Activated CD8-positive, alpha-beta memory T cell treated with anti-CD3 and anti-CD28 coated beads for 48 hours (primary cell): ENCODE measurements around the gene CREBL2.
"Not testable (repeated sequence)": the region's sequence is repeated elsewhere in the genome, so short reads cannot be mapped to it uniquely, and the experiment has no call there.

Experiments used
- DNase-seq, 3 experiments: peaks; one replicate each; pipeline ENCODE4 v3.0.0-alpha.2; 2020; ENCODE audit warnings: low read depth in 2 of 3, low spot score in 2 of 3

CREBL2 gene

DNA sequence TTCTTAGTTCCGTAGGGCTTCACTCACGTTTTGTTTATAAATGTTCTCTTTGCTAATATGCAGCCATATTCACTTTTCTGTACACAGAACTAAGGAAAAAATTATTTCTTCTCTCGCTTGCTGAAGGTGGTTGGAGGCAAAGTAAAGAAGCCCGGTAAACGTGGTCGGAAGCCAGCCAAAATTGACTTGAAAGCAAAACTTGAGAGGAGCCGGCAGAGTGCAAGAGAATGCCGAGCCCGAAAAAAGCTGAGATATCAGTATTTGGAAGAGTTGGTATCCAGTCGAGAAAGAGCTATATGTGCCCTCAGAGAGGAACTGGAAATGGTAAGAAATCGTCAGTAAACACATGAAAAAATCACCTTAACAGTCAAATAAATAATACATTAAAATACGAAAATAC lies 24.0 kb downstream of the CREBL2 start:
- DNase-seq: no peak

DNA sequence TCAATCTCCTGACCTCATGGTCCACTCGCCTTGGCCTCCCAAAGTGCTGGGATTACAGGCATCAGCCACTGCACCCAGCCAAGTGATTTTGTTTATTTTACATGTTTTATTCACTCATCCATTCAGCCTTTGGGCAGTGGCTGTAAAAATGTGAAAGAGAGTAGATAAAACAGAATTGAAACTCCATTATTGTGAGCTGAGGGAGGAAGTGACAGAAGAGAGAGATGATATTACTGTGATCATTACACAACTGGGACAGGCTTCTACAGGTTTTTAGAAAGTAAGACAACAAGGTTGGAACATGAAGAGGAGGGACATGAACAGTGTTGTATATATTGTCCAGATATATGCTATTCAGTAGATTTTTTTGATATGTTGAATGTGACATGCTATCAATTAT lies 25.0 kb downstream of the CREBL2 start:
- no peak for DNase-seq

DNA sequence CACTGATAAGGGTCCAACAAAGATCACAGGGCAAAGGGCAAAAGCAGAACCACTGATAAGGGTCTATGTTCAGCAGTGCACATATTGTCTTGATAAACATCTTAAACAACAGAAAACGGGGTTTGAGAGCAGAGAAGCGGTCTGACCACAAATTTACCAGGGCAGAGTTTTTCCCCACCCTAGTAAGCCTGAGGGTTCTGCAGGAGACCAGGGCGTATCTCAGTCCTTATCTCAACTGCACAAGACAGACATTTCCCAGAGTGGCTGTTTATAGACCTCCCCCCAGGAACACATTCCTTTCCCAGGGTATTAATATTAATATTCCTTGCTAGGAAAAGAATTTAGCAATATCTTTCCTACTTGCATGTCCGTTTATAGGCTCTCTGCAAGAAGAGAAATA lies 28.3 kb downstream of the CREBL2 start:
- not testable (repeated sequence) for DNase-seq

DNA sequence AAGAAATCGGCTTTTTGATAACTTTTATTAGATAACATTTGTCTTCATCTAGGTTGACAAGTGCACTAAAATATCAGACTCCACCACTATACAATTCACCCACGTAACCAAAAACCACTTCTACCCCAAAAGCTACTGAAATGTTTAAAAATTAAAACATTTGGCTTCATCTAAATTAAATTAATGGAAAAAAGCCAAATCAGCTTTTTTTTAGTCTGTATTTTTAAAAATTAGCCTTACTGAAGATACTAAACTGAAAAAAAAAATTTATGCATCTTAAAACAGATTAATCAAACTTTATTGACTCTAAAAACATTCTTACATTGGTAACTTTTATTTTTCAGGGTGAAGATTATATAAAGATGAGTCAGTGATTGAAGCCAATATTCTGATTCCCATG lies 30.0 kb downstream of the CREBL2 start:
- no peak for DNase-seq

DNA sequence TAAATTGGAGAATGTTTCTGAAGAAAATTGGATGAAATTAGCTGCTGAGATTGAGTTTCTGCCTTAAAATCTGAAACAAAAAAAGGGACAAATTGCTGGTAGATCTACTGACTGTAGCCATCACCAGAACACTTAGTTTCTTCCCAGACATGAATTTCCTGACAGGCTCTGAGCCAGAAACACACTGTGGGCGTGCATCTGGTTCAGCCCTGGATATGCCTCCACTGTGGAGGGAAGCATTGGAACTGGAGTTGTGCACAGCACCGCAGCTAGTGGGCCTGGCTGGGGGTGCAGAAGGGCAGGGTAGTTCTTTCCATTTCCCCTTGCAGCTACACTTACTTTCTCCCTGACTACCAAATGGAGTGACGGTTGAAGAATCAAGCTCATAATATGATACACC lies 31.2 kb downstream of the CREBL2 start:
- no peak for DNase-seq

DNA sequence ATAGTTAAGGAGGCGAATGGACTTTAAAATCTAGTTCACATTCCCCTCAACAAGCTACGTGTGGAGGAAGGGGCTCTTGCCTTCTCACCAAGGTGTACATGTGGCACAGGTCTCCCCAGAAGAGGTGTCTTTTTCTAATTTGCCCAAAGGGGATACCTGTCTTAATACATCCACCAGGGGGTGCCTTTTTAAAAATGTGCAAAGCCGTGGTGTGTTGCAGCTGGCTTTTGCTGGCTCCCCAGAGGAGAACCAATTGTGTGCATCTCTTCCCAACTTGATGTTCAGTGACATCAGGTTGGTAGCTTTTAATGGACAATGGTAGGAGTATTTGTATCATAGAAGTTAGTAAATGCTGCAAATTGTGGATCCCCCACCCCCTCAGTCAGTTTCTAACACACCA lies 33.8 kb downstream of the CREBL2 start:
- DNase-seq: no peak

DNA sequence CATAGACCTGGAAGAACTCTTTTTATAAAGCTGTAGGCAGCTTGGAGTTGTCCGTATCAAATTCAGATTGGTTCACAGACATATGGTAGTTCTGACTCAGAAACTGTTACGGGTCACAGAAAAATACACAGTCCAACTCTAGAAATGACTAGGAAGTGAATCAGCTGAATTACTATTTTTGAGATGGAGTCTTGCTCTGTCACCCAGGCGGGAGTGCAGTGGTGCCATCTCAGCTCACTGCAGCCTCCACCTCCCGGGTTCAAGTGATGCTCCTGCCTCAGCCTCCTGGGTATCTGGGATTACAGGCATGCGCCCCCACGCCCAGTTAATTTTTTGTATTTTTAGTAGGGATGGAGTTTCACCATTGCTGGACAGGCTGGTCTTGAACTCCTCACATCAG lies 34.3 kb downstream of the CREBL2 start:
- DNase-seq: not testable (repeated sequence)

DNA sequence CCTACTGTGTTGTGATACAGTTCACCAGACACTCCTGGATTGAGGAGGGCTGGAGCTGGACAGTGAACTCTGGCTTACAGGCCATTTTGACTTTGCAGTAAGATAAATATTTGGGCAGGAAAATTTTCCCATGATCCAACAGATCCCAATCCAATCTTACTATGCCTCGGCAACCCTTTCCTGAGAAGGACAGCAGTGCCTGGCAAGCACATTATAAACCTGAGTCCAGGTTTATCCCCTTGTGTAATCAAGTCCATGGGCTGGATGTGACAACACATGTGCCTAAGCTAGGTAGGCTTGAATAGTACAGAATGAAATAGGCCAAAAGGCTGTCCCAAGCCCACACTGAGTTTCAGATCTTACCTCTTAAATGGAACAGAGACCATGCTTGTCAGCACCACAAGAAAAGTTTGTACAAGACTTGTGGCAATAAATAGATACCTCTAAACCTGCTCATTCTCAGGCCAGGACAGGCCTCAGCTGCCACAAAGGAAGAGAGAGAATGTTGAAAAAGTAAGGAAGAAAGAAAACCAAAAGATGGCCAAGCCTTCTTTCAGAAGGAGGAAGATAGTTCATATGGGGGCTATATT lies 34.9 kb downstream of the CREBL2 start:
- no peak for DNase-seq

DNA sequence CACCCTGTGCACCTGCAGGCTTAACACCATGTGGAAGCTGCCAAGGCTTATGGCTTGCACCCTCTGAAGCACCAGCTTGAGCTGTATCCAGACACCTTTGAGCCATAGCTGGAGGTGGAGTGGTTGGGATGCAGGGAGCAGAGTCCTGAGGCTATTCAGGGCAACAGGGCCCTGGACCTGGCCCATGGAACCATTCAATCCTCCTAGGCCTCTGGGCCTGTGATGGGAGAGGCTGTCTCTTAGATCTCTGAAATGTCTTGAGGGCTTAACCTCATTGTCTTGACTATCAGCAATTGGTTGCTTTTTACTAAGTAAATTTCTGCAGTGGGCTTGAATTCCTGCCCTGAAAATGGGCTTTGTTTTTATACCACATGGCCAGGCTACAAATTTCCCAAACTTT lies 36.6 kb downstream of the CREBL2 start:
- no peak for DNase-seq

DNA sequence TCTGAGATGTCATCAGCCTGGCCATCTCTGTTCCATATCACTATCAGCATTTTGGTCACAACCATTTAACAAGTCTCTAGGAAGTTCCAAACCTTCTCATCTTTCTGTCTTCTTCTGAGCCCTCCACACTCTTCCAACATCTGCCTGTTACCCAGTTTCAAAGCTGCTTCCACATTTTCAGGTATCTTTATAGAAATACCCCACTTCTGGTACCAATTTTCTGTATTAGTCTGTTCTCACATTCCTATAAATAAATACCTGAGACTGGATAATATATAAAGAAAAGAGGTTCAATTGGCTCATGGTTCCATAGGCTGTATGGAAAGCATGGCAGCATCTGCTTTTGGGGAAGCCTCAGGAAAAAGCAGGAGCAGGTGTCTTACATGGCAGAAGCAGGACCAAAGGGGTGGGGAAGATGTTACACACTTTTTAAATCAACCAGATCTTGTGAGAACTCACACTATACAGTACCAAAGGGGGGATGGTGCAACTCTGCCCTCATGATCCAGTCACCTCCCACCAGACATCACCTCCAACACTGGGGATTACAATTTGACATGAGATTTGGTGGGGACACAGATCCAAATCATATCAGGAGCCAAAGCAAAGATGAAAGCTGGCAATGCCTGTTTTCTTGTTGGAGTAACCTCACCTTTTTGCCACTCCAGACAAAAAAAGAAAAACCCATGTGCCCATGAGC lies 37.4 kb downstream of the CREBL2 start:
- DNase-seq: no peak

DNA sequence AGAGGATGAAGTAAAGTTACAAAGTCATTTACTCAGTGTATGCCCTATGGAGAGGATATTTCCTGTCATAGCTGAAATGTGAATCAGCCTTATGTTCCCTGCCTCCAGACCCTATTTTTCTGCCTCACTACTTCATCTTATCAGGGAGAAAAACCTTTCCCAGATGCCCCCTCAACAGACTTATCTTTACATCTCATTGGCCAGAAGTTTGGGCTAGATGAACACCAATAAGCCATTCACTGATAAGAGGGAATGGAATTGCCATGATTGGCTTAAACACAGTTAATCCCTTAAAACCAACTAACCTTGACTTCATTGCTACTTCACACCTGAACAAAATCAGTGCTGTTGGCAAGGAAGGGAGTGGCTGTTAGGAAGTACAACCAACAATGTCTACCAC lies 40.1 kb downstream of the CREBL2 start:
- DNase-seq: no peak

DNA sequence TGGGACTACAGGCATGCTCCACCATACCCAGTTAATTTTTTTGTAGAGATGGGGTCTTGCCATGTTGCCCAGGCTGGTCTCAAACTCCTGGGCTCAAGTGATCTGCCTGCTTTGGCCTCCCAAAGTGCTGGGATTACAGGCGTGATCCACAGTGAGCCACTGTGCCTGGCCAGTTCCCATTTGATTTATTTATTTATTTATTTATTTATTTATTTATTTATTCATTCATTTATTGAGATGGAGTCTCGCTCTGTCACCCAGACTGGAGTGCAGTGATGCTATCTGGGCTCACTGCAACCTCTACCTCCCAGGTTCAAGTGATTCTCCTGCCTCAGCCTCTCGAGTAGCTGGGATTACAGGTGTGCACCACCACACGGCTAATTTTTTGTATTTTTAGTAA lies 41.0 kb downstream of the CREBL2 start:
- DNase-seq: not testable (repeated sequence)

DNA sequence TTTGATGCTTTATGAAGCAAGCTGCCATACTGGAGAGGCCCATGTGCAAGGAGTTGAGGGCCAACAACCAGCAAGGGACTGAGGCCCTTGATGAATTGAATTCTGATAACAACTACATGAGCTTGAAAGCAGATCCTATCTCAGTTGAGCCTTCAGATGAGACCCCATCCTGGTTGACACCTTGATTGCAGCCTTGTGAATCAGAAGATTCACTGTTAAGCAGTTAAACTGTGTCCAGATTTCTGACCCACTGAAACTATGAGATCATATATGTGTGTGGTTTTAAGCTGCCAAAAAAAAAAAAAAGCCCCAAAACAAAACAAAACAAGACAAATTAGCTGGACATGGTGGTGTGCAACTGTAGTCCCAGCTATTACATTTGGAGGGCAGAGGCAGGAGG lies 42.2 kb downstream of the CREBL2 start:
- no peak for DNase-seq

DNA sequence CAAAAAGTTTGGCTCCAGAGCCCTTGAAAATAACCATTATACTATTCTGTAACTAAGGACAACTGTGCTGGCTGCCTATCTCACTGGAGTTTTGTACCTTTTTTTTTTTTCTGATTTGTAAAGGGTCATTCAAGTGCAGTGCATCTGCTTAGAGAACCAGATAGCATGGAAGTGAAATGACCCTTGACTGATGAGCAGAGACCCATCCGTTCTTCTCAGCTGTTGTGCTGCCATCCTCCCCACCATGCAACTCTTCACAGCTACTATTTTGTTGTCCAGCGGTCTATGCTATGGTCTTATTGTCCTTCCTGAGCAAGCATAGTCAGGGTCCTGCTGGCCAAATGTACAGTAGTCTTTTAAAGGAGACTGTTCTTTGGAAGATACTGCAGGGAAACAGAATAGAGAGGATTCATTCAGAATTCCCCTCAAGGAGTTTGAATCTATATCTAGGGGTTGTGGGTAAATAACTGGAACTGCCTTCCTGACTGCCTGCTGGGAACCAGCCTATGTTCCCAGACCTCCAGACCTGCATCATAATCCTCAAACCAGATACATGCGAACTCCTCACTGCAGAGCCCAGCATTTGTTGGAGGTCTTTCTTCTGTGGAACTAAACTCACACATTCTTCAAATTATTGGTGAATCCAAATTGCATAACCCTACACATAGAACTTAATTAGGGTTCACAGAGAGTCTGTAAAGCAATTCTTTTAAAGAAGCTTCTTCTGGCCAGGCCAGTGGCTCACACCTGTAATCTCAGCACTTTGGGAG lies 43.2 kb downstream of the CREBL2 start:
- no peak for DNase-seq

DNA sequence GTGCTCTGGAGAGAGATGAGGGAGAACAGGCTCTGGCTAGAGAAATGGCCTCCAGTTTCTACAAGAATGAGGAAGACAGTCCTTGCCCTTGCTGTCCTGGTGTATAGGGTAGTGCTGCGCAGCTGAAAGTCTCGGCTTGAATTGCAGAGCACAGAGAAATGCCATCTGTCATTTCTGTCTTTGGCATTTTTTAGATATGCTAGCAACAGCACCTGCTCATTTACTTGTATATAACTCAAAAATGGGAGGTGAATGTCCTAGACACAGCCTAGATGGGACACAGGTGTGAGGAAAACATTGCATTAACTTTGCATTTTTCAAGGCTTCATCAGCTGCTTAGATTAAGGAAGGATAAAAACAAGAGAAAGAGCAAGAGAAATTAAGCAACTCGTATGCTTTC lies 48.5 kb downstream of the CREBL2 start:
- DNase-seq: no peak

DNA sequence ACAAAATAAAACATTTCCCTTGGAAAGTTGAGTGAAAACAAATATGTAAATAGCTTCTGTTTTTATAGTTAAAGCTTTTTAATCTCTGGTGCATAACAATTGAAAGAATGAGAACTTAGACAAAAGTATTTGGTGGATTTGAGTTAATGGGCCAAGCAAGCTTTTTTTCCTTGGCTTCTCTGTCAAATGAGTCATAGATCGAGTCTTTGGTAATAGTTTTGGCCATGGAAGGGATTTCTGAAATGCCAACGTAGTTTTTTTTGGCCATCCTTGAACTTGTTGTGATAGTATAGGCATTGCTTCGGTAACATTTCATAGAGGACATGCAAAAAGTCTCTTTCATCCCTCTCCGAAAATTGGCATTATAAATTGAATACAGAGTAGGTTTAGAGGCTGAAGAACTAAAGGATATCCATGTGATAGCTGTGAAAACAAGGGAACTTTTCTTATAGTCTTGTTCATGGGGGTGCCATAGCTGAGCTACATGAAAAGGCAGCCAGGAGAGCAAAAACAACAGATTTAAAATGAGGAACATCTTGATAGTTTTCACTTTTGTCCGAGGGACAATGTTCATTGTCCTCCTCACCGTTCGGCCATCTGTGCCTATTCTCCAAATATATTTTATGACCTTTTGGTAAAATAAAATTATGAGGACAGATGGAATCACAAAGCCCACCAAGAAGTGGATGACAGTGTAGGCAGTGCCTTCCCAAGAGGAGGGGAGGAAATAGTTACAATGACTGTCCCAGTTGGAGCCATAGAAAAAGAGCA lies 49.6 kb downstream of the CREBL2 start:
- no peak for DNase-seq

DNA sequence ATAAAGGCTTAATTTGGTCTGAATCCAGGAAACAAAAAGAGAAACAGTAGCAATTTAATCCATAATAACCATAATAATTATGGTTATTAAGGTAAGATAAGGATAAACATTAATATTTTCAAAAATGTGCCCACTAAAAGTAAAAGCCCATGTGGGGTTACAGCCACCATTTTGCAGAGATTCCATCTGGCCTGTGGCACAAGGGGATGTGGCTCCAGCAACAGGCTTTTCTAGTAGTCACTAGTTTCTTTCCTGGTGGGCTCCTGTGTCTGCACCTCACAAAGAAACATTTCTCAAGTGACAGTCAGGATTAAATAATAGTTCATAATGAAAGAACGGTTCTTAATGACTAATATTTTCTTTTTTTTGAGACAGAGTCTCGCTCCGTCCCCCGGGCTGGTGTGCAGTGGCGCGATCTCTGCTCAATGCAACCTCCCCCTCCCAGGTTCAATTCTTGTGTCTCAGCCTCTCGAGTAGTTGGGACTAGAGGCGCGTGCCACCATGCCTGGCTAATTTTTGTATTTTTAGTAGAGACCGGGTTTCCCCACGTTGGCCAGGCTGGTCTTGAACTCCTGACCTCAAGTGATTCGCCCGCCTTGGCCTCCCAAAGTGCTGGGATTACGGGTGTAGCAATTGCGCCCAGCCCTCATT lies 52.1 kb downstream of the CREBL2 start:
- DNase-seq: no peak

DNA sequence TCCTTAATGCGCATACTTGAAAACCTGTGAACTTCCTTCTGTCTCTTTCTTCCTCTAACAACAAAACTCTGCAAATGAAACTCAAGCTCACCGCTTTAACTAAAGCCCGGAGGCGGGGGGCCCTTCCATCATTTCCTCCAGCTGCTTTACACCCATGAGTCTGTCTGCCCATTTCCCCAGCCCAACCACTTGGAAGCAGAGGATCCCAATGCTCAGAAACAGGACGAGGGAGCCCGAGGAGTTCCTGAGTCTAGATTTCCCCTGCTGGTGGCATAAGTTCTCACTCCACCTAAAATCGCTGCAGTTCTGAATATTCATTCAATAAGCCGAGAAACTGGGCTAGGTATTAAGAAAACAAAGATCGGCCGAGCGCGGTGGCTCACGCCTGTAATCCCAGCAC lies 53.5 kb downstream of the CREBL2 start:
- DNase-seq: no peak

DNA sequence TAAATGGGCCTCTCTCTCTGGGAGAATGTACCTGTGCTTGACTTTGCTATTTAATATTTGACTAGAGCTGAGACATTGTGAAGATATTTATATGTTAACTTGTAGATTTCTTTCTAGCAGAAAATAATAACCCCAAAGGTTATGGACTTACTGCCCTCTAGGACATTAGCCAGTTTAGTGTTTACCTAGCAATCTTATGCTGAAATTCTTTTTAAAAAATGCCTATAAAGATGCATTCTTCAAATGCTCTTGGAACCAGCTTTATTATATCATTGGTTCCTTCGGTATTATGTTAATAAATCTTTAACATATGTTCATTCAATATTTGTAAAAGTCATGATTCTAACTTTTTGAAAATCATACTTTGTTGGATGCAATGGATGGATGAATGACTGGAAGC lies 56.3 kb downstream of the CREBL2 start:
- DNase-seq: no peak

DNA sequence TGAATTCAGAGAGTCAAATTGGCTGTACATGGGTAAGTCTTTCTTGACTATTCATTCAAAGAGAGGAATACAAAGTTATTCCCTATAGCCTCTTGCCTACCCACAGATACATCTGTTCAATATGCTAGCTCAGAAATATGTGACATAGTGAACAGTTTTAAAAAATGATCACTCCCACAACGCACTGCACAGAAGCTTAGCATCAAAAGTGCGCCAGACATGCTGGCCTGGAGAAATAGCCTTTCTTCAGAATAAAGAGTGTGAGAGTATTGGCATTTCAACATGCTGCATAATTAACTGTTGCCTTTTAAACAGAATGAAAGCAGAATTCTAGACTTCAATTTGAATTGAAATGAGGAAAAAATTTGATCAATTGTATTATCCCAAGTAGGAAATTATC lies 57.3 kb downstream of the CREBL2 start:
- DNase-seq: no peak
